ENCODE results near the gene C17orf107. TPM values are rescaled to one million over a fixed set of nuclear protein-coding genes. Genes with fewer than 3 reads are reported as not detected.
"Not testable (repeated sequence)": the region's sequence is repeated elsewhere in the genome, so short reads cannot be mapped to it uniquely, and the experiment has no call there.

Gene C17orf107
- polyA plus RNA-seq, 6 donors from 2014 or later = 1.6 to 2.6 (median 2.1) TPM; not detected in 1

DNA sequence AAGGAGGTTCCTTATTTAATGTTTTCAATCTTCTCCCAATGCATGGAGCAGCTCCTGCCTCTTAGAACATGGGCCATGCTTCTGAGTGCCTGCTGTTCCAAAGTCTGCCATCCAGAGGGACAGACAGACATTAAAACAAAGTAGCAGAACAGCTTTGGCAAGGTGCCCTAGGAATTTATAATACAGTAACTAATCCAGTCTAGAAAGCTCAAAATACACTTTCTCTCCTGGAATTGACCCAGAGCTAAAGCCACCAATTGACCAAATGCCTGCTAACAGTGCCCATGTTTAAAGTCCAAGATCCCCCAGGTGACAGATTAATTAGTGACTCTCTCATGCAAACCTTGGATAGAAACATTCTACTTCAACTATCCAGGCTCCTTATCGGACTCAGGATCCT is 14.7 kb downstream of the C17orf107 start:
- H3K27ac Mint-ChIP-seq = no peak overlapping the region
- H3K4me1 Mint-ChIP-seq = peaks cover 0 to 2% (median 0%) of the 10 kb centered on the region in 3 donors

DNA sequence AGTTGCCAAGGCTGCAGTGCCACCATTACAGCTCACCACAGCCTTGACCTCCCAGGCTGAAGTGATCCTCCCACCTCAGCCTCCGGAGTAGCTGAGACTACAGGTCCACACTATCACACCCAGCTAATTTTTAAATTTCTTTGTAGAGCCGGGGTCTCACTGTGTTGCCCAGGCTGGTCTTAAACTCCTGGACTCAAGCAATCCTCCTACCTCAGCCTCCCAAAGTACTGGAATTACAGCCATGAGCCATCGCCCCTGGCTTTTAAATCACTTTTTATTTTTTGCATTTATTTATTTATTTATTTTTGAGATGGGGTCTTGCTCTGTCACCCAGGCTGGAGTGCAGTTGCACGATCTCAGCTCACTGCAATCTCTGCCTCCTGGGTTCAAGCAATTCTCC is 15.2 kb downstream of the C17orf107 start:
- H3K4me1 Mint-ChIP-seq; DNase-seq; H3K27me3 Mint-ChIP-seq; H3K27ac Mint-ChIP-seq; ATAC-seq (ENCODE audit: low read depth in 2 of 2); H3K4me3 Mint-ChIP-seq; H3K9me3 Mint-ChIP-seq; H3K36me3 Mint-ChIP-seq: not testable (repeated sequence)

More for the DNA sequence above, 14.7 kb downstream of the C17orf107 start:
- H3K36me3 Mint-ChIP-seq = no peaks in the 10 kb centered on the region
- ATAC-seq (ENCODE audit: low read depth in 2 of 2) = no peak
- H3K4me3 Mint-ChIP-seq = no peak overlapping the region
- peaks cover 0 to 9% (median 8%) of the 10 kb centered on the region in 3 donors for H3K27me3 Mint-ChIP-seq
- H3K9me3 Mint-ChIP-seq = peaks cover 0 to 2% (median 0%) of the 10 kb centered on the region in 7 donors
- DNase-seq = no peak

DNA sequence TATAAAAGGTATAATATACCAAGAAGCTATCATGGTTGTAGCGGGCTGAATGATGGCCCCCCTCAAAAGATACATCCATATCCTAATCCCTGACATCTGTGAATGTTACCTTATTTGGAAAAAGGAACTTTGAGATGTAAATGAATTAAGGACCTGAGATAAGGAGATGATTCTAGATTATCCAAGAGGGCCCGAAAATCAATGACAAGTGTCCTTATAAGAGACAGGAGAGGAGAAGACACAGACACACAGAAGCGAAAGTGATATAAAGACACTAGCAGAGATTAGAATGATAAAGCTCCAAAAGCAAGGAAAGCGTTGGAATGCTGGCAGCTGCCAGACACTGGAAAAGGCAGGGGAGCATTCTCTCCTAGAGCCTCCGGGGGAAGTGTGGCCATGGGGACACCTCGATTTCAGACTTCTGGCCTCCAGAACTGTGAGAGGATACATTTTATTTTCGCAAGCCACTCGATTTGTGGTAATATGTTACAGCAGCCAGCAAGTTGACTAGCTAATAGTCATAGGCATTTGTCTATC is 20.2 kb downstream of the C17orf107 start:
- Mint-ChIP-seq H3K27me3 (no peaks in the 10 kb centered on the region), H3K4me1 (peaks cover 0 to 2% (median 0%) of the 10 kb centered on the region in 3 donors), H3K27ac (no peak overlapping the region), H3K36me3 (no peaks in the 10 kb centered on the region), H3K9me3 (no peaks in the 10 kb centered on the region), H3K4me3 (no peak overlapping the region)
- no peak for ATAC-seq (ENCODE audit: low read depth in 2 of 2)
- no peak for DNase-seq

DNA sequence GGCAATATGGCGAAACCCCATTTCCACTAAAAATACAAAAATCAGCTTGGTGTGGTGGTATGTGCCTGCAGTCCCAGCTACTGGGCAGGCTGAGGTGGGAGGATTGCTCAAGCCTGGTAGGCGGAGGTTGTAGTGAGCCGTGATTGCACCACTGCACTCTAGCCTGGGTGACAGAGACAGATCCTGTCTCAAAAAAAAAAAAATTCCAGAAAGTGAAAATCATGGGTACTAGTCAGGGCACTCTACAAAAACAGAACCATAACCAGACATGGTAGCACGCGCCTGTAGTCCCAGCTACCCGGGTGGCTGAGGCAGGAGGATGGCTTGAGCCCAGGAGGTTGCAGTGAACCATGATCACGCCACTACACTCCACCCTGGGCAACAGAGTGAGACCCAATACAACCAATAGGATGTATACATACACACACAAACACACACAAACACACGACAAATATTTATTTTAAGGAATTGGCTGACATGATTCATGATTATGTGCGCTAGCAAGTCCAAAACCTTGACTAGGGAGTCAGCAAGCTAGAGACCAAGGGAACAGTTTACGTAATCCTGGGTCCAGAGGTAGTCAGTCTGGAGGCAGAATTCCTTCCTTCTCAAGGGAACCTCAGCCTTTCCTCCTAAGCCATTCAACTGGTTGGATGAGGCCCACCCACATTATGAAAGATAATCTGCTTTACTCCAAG is 21.2 kb downstream of the C17orf107 start:
- ATAC-seq (ENCODE audit: low read depth in 2 of 2) (no peak), DNase-seq (no peak)
- Mint-ChIP-seq H3K9me3 (no peaks in the 10 kb centered on the region), H3K4me3 (no peak overlapping the region), H3K36me3 (no peaks in the 10 kb centered on the region), H3K4me1 (peaks cover 0 to 3% (median 0%) of the 10 kb centered on the region in 3 donors), H3K27me3 (no peaks in the 10 kb centered on the region), H3K27ac (no peak overlapping the region)

DNA sequence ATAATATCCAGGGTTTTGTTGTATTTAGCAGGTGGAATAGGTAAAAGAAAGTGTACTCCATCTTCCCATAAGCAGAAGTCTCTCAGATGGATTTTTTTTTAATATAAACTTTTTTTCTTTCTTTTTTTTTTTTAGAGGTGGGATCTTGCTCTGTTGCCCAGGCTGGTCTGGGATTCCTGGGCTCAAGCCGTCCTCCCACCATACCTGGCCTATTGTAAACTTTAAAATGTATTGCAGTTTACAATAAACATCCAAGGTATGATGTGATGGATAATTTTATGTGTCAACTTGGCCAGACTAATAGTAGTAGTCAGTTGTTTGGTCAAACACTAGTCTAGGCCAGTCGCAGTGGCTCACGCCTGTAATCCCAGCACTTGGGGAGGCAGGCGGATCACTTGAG is 22.0 kb downstream of the C17orf107 start:
- Mint-ChIP-seq H3K4me3 (peak overlapping the region in 1 of 8 donors; percentile 5), H3K27me3 (no peaks in the 10 kb centered on the region), H3K4me1 (peaks cover 0 to 3% (median 0%) of the 10 kb centered on the region in 3 donors), H3K27ac (no peak overlapping the region), H3K36me3 (peaks cover 0 to under 1% of the 10 kb centered on the region in 2 donors), H3K9me3 (no peaks in the 10 kb centered on the region)
- no peak for ATAC-seq (ENCODE audit: low read depth in 2 of 2)
- no peak for DNase-seq

DNA sequence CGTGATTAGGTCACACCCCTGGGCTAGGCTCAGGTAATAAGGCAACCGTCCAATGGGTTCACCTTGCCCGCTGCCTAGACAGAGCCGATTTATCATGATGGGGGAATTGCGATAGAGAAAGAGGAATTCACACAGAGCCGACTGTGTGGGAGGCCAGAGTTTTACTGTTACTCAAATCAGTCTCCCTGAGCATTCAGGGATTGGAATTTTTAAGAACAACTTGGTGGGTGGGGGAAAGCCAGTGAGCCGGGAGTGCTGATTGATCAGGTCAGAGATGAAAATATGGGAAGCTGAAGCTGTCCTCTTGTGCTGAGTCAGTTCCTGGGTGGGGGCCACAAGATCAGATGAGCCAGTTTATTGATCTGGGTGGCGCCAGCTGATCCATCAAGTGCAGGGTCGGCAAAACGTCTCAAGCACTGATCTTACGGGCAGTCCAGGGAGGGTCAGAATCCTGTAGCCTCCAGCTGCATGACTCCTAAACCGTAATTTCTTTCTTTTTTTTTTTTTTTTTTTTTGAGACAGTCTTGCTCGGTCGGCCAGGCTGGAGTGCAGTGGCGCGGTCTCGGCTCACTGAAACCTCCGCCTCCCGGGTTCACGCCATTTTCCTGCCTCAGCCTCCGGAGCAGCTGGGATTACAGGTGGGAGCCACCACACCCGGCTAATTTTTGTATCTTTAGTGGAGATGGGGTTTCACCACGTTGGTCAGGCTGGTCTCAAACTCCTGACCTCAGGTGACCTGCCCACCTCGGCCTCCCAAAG is 27.4 kb downstream of the C17orf107 start:
- H3K9me3 Mint-ChIP-seq; DNase-seq; ATAC-seq (ENCODE audit: low read depth in 2 of 2); H3K4me3 Mint-ChIP-seq: not testable (repeated sequence)
- Mint-ChIP-seq H3K36me3 (peaks cover 11 to 19% of the 10 kb centered on the region in 2 donors), H3K27me3 (peaks cover 6 to 12% (median 7%) of the 10 kb centered on the region in 3 donors), H3K27ac (peak overlapping the region in 1 of 6 donors; percentile 25), H3K4me1 (peaks cover 10 to 18% (median 11%) of the 10 kb centered on the region in 3 donors)

DNA sequence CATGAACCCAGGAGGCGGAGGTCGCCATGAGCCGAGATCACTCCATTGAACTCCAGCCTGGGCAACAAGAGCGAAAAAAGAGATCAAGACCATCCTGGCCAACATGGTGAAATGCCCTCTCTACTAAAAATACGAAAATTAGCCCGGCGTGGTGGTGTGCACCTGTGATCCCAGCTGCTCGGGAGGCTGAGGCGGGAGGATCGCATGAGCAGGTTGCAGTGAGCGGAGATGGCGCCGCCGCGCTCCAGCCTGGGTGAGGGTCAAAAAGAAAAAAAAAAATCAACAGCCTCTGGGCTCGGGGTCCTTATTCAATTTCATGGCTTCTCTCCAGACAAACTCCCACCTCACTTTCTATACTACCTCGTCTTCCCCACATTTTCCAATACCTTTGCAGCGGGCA is 29.5 kb downstream of the C17orf107 start:
- Mint-ChIP-seq H3K36me3 (peaks cover 11 to 21% of the 10 kb centered on the region in 2 donors), H3K9me3 (no peaks in the 10 kb centered on the region), H3K27ac (no peak overlapping the region), H3K4me1 (peaks cover 25 to 35% (median 26%) of the 10 kb centered on the region in 3 donors), H3K27me3 (peaks cover 9 to 32% (median 26%) of the 10 kb centered on the region in 3 donors), H3K4me3 (no peak overlapping the region)
- DNase-seq (no peak), ATAC-seq (ENCODE audit: low read depth in 2 of 2) (no peak)

DNA sequence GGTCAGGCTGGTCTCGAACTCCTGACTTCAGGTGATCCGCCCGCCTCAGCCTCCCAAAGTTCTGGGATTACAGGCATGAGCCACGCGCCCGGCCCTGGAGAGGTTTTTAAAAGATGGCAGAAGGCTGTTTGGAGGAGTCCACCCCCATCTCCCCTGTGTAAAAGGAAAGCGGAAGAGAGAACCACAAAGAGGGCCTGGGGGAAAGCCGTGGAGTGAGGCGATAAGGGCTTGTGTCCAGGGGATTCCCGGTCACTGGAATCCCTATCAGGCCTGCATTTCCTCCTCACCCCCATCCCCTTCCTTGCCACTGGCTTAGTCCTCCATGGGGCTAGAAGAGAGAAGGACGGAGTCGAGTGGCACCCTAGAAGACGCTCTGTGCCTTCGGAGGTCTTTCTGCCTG is 32.6 kb downstream of the C17orf107 start, which contains the start of gene GP1BA:
TSS of gene GP1BA (plus strand) at position 315 of the 400 bp plus-strand sequence. CDS start 328 bp downstream, outside the sequence.
- DNase-seq (no peak), ATAC-seq (ENCODE audit: low read depth in 2 of 2) (peak; percentile 41 to 47)
- peaks cover 17 to 39% (median 33%) of the 10 kb centered on the region in 3 donors for H3K27me3 Mint-ChIP-seq
- H3K9me3 Mint-ChIP-seq = no peaks in the 10 kb centered on the region
- H3K27ac Mint-ChIP-seq = peak within 1 kb of the TSS in 2 of 6 donors; percentile 84 to 90
- H3K4me3 Mint-ChIP-seq = peak within 1 kb of the TSS in 4 of 8 donors; percentile 1 to 77 (median 58)
- H3K4me1 Mint-ChIP-seq = peaks cover 37 to 45% (median 40%) of the 10 kb centered on the region in 3 donors
- peaks cover 7 to 21% of the 10 kb centered on the region in 2 donors for H3K36me3 Mint-ChIP-seq

DNA sequence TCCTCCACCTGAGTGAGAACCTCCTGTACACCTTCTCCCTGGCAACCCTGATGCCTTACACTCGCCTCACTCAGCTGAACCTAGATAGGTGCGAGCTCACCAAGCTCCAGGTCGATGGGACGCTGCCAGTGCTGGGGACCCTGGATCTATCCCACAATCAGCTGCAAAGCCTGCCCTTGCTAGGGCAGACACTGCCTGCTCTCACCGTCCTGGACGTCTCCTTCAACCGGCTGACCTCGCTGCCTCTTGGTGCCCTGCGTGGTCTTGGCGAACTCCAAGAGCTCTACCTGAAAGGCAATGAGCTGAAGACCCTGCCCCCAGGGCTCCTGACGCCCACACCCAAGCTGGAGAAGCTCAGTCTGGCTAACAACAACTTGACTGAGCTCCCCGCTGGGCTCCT is 33.4 kb downstream of the C17orf107 start:
- peak overlapping the region in 1 of 6 donors; percentile 84 for H3K27ac Mint-ChIP-seq
- H3K4me1 Mint-ChIP-seq = peaks cover 39 to 49% (median 40%) of the 10 kb centered on the region in 3 donors
- DNase-seq = no peak
- H3K9me3 Mint-ChIP-seq = no peaks in the 10 kb centered on the region
- peaks cover 17 to 39% (median 33%) of the 10 kb centered on the region in 3 donors for H3K27me3 Mint-ChIP-seq
- ATAC-seq (ENCODE audit: low read depth in 2 of 2) = no peak
- peak overlapping the region in 2 of 8 donors; percentile 44 to 61 for H3K4me3 Mint-ChIP-seq
- H3K36me3 Mint-ChIP-seq = peaks cover 7 to 21% of the 10 kb centered on the region in 2 donors

DNA sequence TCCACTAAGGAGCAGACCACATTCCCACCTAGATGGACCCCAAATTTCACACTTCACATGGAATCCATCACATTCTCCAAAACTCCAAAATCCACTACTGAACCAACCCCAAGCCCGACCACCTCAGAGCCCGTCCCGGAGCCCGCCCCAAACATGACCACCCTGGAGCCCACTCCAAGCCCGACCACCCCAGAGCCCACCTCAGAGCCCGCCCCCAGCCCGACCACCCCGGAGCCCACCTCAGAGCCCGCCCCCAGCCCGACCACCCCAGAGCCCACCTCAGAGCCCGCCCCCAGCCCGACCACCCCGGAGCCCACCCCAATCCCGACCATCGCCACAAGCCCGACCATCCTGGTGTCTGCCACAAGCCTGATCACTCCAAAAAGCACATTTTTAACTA is 34.3 kb downstream of the C17orf107 start:
- H3K9me3 Mint-ChIP-seq = no peaks in the 10 kb centered on the region
- peaks cover 44 to 54% (median 47%) of the 10 kb centered on the region in 3 donors for H3K4me1 Mint-ChIP-seq
- no peak overlapping the region for H3K27ac Mint-ChIP-seq
- ATAC-seq (ENCODE audit: low read depth in 2 of 2) (no peak), DNase-seq (no peak)
- no peak overlapping the region for H3K4me3 Mint-ChIP-seq
- peaks cover 7 to 21% of the 10 kb centered on the region in 2 donors for H3K36me3 Mint-ChIP-seq
- H3K27me3 Mint-ChIP-seq = peaks cover 17 to 39% (median 33%) of the 10 kb centered on the region in 3 donors

DNA sequence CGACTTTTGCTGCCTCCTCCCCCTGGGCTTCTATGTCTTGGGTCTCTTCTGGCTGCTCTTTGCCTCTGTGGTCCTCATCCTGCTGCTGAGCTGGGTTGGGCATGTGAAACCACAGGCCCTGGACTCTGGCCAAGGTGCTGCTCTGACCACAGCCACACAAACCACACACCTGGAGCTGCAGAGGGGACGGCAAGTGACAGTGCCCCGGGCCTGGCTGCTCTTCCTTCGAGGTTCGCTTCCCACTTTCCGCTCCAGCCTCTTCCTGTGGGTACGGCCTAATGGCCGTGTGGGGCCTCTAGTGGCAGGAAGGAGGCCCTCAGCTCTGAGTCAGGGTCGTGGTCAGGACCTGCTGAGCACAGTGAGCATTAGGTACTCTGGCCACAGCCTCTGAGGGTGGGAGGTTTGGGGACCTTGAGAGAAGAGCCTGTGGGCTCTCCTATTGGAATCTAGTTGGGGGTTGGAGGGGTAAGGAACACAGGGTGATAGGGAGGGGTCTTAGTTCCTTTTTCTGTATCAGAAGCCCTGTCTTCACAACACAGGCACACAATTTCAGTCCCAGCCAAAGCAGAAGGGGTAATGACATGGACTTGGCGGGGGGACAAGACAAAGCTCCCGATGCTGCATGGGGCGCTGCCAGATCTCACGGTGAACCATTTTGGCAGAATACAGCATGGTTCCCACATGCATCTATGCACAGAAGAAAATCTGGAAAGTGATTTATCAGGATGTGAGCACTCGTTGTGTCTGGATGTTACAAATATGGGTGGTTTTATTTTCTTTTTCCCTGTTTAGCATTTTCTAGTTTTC is 35.0 kb downstream of the C17orf107 start:
- H3K36me3 Mint-ChIP-seq = peaks cover 7 to 21% of the 10 kb centered on the region in 2 donors
- H3K27me3 Mint-ChIP-seq = peaks cover 17 to 39% (median 33%) of the 10 kb centered on the region in 3 donors
- ATAC-seq (ENCODE audit: low read depth in 2 of 2) (no peak), DNase-seq (no peak)
- H3K4me3 Mint-ChIP-seq = peak overlapping the region in 1 of 8 donors; percentile 61
- peaks cover 49 to 59% (median 55%) of the 10 kb centered on the region in 3 donors for H3K4me1 Mint-ChIP-seq
- H3K27ac Mint-ChIP-seq = peak overlapping the region in 2 of 6 donors; percentile 42 to 45
- H3K9me3 Mint-ChIP-seq = no peaks in the 10 kb centered on the region

DNA sequence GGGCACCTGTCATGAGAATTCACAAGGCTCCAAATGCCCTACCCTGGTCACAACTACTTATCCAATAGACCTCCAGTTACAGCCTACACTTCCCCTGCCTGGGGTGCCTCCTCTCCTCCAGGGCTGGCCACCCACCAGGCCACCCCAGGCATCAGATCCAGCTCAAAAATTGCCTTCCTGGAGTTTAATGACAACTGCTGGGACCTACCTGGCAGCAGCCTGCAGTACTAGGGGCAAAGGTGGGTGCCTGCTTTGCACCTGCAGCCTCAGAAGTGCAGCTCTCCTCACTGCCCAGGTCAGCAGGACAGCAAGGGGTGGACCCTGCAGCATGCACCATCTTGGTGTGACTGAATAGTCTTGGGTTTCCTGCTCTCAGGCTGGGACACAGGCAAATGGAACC is 36.3 kb downstream of the C17orf107 start:
- H3K9me3 Mint-ChIP-seq = no peaks in the 10 kb centered on the region
- no peak for DNase-seq
- peak overlapping the region in 1 of 6 donors; percentile 52 for H3K27ac Mint-ChIP-seq
- H3K36me3 Mint-ChIP-seq = peaks cover 11 to 12% of the 10 kb centered on the region in 2 donors
- no peak overlapping the region for H3K4me3 Mint-ChIP-seq
- no peak for ATAC-seq (ENCODE audit: low read depth in 2 of 2)
- peaks cover 15 to 36% (median 33%) of the 10 kb centered on the region in 3 donors for H3K27me3 Mint-ChIP-seq
- H3K4me1 Mint-ChIP-seq = peaks cover 50 to 63% (median 61%) of the 10 kb centered on the region in 3 donors
